Testis (tissue), 3 donors: Measurements from ENCODE around the gene BLMH. TPM values are rescaled to one million over a fixed set of nuclear protein-coding genes. Genes with fewer than 3 reads are reported as not detected.

Experiments used
- DNase-seq: peaks from one replicate; pipeline ENCODE4 v3.0.0-alpha.2; 2019
- H3K27ac ChIP-seq, 2 donors: fragments of 200-600 bp; sonication (generic); one replicate each; pipeline ENCODE4 v1.5.1; 2019
- H3K27me3 ChIP-seq: fragments of 200-600 bp; sonication (generic); one replicate; pipeline ENCODE4 v1.5.1; 2019
- H3K36me3 ChIP-seq: fragments of 200-600 bp; sonication (generic); one replicate; pipeline ENCODE4 v1.5.1; 2017; ENCODE audit warnings: low read depth; ENCODE audit errors: missing control alignments
- H3K4me1 ChIP-seq: fragments of 200-600 bp; sonication (generic); one replicate; pipeline ENCODE4 v1.5.1; 2019
- H3K4me3 ChIP-seq, 2 donors: fragments of 200-600 bp; sonication (generic); one replicate each; pipeline ENCODE4 v1.5.1; 2017 to 2019
- H3K9me3 ChIP-seq: fragments of 200-600 bp; sonication (generic); one replicate; pipeline ENCODE4 v1.5.1; 2017
- CTCF ChIP-seq, 3 experiments: fragments of 450-650 bp in 2 of 3; fragments of 200-600 bp in 1 of 3; sonication (generic) in 1 of 3; IDR thresholded peaks; one replicate each; pipeline ENCODE4 v1.5.1; 2016 to 2019; ENCODE audit warnings: antibody characterized with exemption in 3 of 3, mild to moderate bottlenecking in 2 of 3, moderate library complexity in 1 of 3
- POLR2A ChIP-seq: fragments of 450-650 bp; IDR thresholded peaks from one replicate; pipeline ENCODE4 v1.6.1; 2017; ENCODE audit warnings: antibody characterized with exemption, mild to moderate bottlenecking, moderate library complexity
- WGBS, 2 donors: methylation state at CpG; one replicate each; pipeline ENCODE4 v1.1.5; 2018; 5-methylcytosine and 5-hydroxymethylcytosine counted together
- intact Hi-C: fragments of 100-400 bp; cut with DNase I; formaldehyde crosslinking; loops from one replicate; pipeline ENCODE4 v1.15.1; 2023; ENCODE audit warnings: low total_unique reads
- polyA plus RNA-seq: library from polyadenylated mRNA; stranded (reverse); fragments of 350-450 nt; fragmentation: Illumina TruSeq; extraction: RNeasy Lipid Tissue Mini Kit (QIAGEN cat#74804); gene quantifications from one replicate; pipeline ENCODE4 v1.2.3, GENCODE V29; 2014; ENCODE audit warnings: low read depth, low replicate concordance; ENCODE audit not compliant: insufficient read depth
- total RNA-seq, 2 donors: library from RNA; depleted of rRNA; stranded (reverse); fragments of >200 nt; gene quantifications; one replicate each; pipeline ENCODE4 v1.2.3, GENCODE V29; 2016

Gene BLMH
- total and polyA plus RNA-seq, 3 donors from 2014 or later = 36.4 to 54.9 (median 46.9) TPM

GRCh38 chr17:30251931-30252330, 39.8 kb downstream of the BLMH start:
- no peaks in the 10 kb centered on the region for H3K27me3 ChIP-seq
- no peak overlapping the region for H3K4me3 ChIP-seq
- no peak overlapping the region for H3K27ac ChIP-seq
- TF ChIP-seq POLR2A = no peak
- H3K4me1 ChIP-seq = peaks cover 20% of the 10 kb centered on the region
- no peaks in the 10 kb centered on the region for H3K9me3 ChIP-seq
- intact Hi-C loops = no loop called here
- no peaks in the 10 kb centered on the region for H3K36me3 ChIP-seq
- DNase-seq = no peak

GRCh38 chr17:30249460-30249859, 42.3 kb downstream of the BLMH start:
- no peak overlapping the region for H3K27ac ChIP-seq
- intact Hi-C loops = no loop called here
- WGBS, 2 donors = 75 to 95% methylated on average over 5 of the region's 5 CpGs
- no peak for DNase-seq
- no peak overlapping the region for H3K4me3 ChIP-seq
- H3K27me3 ChIP-seq = no peaks in the 10 kb centered on the region
- peaks cover 20% of the 10 kb centered on the region for H3K4me1 ChIP-seq
- no peaks in the 10 kb centered on the region for H3K36me3 ChIP-seq
- TF ChIP-seq POLR2A (no peak), CTCF (IDR thresholded peaks at IDR 0.05) (no peak)
- no peaks in the 10 kb centered on the region for H3K9me3 ChIP-seq

GRCh38 chr17:30248786-30249185, 43.0 kb downstream of the BLMH start:
- H3K36me3 ChIP-seq = no peaks in the 10 kb centered on the region
- H3K4me3 ChIP-seq = no peak overlapping the region
- H3K27me3 ChIP-seq = no peaks in the 10 kb centered on the region
- H3K9me3 ChIP-seq = no peaks in the 10 kb centered on the region
- no peak overlapping the region for H3K27ac ChIP-seq
- no peak for DNase-seq
- no peak for TF ChIP-seq CTCF (IDR thresholded peaks at IDR 0.05)
- TF ChIP-seq POLR2A = no peak
- intact Hi-C loops = no loop called here
- peaks cover 15% of the 10 kb centered on the region for H3K4me1 ChIP-seq
- WGBS, 2 donors = 79 to 82% methylated on average over 2 of the region's 2 CpGs

- Histone ChIP-seq H3K27ac (no peak overlapping the region), H3K4me1 (no peaks in the 10 kb centered on the region), H3K4me3 (no peak overlapping the region), H3K9me3 (no peaks in the 10 kb centered on the region), H3K27me3 (no peaks in the 10 kb centered on the region), H3K36me3 (no peaks in the 10 kb centered on the region)
- no peak for DNase-seq
- TF ChIP-seq CTCF (IDR thresholded peaks at IDR 0.05) (no peak), POLR2A (no peak)
- intact Hi-C loops = no loop called here
- 90 to 95% methylated on average over 7 of the region's 7 CpGs for WGBS, 2 donors
Observed at GRCh38 chr17:30246460-30246859, 45.3 kb downstream of the BLMH start.

GRCh38 chr17:30244853-30245385, 46.8 kb downstream of the BLMH start:
- no peak overlapping the region for H3K27ac ChIP-seq
- DNase-seq = no peak
- H3K36me3 ChIP-seq = no peaks in the 10 kb centered on the region
- H3K4me1 ChIP-seq = no peaks in the 10 kb centered on the region
- WGBS, 2 donors = 77 to 87% methylated on average over 4 of the region's 4 CpGs
- intact Hi-C loops = no loop called here
- H3K27me3 ChIP-seq = no peaks in the 10 kb centered on the region
- TF ChIP-seq CTCF (IDR thresholded peaks at IDR 0.05) (no peak), POLR2A (no peak)
- H3K9me3 ChIP-seq = no peaks in the 10 kb centered on the region
- H3K4me3 ChIP-seq = no peak overlapping the region
